ENCODE data around the gene ANKRD13D. TPM values are rescaled to one million over a fixed set of nuclear protein-coding genes. Genes with fewer than 3 reads are reported as not detected.

Gene ANKRD13D
- total RNA-seq, 1 donor from 2014 or later: 69.7 TPM

DNA sequence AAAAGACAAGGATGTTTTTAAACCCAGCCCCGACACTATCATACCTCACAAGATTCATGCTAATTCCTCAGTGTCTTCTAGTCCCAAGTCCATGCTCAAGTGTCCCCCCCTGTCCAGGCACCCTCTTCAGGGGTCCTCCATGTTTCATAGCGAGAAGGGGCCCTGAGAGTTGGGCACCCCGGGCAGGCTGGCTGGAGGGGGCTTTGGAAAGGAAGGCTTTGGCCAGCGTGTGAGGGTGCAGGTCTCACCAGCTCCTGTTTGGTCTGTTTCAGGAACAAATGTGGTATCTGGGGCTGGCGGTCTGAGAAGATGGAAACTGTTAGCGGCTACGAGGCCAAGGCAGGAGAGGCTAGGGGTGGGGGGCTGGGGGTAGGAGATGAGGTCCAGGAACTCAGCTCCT, 9.7 kb downstream of the ANKRD13D start:
- intact Hi-C loops (cut with DNase I): no loop called here
- DNase-seq (ENCODE audit: low spot score) (no peak), ATAC-seq (no peak)

DNA sequence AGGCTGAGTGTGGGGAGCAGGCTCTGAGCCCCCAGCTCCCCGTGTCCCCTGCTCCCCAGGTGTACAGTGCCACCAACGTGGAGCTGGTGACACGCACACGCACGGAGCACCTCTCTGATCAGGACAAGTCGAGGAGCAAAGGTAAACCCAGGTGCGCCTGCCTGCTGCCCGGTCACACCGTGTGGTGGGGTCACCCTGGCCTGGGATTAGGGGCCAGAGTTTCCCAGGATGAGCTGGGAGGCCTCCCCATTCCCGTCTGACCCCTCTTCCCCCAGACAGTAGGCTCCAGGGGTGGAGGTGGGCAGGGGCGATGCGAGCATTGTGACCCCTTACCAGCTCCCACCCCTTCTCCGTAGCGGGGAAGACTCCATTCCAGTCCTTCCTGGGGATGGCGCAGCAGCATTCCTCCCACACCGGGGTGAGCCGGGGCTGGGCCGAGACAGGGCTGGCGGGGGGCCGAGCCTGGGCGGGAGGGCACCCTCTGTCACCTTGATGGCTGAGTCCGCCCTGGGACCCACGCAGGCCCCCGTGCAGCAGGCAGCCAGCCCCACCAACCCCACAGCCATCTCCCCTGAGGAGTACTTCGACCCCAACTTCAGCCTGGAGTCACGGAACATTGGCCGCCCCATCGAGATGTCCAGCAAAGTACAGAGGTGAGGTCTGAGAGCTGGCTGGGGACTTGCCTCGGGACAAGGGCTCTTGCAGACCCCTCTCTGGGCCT, 10.5 kb downstream of the ANKRD13D start:
- no peak for ATAC-seq
- peak; percentile 49 for DNase-seq (ENCODE audit: low spot score)
- intact Hi-C loops (cut with DNase I): no loop called here

DNA sequence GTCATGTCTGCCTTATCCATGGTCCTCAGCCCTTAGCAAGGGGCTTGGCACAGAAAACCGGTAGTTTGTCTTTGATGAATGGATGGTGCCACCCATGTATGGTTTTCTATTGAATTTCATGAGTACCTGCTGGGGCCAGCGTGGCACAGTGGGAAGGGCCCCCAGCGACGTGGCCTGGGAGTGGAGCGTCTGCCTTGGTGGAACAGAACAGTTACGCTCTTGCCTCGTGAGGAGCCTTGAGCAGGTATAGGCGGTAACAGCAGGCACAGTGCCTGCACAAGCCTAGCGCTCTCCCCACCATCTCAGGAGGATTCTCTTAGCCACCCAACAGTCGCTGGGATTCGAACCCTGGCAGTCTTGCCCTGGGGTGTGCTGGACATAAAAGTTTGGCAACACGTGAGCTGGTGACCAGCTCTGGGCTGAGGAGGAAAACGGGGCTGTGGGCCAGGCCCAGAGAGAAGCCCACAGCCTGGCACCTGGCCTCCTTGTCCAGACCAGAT, 11.2 kb downstream of the ANKRD13D start:
- DNase-seq (ENCODE audit: low spot score): peak; percentile 45
- intact Hi-C loops (cut with DNase I): no loop called here
- ATAC-seq: no peak

DNA sequence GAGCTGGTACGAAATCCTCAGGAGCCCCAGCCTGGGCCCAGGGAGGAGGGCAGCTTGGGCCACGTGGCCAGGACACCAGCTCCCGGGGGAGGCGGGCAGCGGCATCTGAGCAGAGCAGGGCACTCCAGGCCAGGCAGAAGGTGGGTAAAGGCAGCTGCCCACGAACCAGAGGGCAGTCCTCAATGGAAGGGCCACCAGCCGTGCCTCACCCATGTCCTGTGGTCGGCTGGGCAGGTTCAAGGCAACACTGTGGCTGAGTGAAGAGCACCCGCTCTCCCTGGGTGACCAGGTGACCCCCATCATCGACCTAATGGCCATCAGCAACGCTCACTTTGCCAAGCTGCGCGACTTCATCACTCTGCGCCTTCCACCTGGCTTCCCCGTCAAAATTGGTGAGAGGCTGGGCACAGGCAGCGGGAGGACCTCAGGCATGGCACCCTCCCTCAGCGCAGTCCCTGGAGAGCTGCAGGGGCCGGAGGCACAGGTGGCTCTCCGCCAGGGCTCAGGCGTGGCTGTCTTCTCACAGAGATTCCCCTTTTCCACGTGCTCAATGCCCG, 11.7 kb downstream of the ANKRD13D start:
- intact Hi-C loops (cut with DNase I): no loop called here
- ATAC-seq (no peak), DNase-seq (ENCODE audit: low spot score) (peak; percentile 52)

DNA sequence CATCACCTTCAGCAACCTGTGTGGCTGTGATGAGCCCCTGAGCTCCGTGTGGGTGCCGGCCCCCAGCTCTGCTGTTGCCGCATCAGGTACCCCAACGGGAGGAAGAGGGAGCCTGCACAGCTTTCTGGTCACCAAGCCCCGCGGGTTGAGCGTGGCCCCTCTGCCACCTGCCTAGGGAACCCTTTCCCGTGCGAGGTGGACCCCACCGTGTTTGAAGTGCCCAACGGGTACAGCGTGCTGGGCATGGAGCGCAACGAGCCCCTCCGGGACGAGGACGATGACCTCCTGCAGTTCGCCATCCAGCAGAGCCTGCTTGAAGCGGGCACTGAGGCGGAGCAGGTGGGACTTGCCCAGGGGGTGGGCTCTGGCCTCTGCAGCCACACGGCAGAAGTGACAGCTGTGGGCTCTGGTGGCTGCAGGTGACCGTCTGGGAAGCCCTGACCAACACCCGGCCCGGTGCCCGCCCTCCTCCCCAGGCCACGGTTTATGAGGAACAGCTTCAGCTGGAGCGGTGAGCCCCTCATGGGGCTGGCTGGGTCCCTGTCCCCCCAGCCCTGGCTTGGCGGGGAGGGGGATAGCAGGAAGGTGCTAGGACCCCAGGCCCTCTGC, 12.3 kb downstream of the ANKRD13D start:
- intact Hi-C loops (cut with DNase I): no loop called here
- peak; percentile 56 for DNase-seq (ENCODE audit: low spot score)

DNA sequence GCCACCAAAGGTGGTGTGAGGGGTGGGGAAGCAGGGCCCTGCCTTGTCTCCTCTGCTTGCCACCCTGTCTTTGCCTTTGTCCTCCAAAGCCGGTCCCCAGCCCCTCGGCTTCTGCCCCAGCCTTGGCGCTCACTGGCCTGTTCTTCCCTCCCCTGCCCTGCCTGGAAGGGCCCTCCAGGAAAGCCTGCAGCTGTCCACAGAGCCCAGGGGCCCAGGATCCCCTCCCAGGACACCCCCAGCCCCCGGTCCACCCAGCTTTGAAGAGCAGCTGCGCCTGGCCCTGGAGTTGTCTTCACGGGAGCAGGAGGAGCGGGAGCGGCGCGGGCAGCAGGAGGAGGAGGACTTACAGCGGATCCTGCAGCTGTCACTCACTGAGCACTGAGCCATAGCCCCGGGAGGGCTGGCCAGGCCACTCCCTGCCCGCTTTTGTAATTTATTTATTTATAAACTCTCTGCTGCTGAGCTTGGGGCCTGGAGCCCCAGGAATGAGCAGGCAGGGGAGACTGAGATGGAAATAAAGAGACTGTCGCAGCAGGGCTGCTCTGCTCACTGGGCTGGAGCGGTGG, 12.9 kb downstream of the ANKRD13D start:
- ATAC-seq: peak; percentile 55
- DNase-seq (ENCODE audit: low spot score): peak; percentile 61
- intact Hi-C loops (cut with DNase I): no loop called here

More for the DNA sequence above, 12.3 kb downstream of the ANKRD13D start:
- ATAC-seq: no peak

DNA sequence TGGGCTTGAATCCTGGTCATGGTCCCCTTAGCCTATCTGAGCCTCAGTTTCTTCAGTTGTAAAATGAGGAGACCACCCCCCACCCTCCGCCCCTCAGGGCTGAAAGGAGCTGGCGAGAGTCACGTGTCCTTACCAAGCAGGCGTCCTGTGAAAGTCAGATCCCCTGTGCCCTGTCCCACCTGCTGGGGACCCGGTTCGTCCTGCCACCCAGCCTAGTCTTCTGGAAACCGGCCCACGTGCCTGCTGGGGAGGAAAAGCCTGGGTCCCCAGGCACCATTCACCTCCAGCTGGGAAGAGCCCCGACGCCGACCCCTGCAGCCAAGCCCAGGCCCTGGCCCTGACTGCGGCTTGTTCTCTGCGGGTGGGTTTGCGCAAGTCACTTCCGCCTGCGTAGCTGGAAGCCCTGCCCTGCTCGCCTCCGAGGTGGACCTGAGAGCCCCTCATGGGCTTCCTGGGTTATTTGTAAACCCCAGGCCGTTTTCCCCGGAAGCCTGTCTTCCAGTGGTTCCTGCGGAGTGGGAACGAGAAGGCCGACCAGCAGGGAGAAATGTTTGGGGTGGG, 13.5 kb downstream of the ANKRD13D start:
- intact Hi-C loops (cut with DNase I): no loop called here
- peak; percentile 46 for ATAC-seq
- peak; percentile 67 for DNase-seq (ENCODE audit: low spot score)

DNA sequence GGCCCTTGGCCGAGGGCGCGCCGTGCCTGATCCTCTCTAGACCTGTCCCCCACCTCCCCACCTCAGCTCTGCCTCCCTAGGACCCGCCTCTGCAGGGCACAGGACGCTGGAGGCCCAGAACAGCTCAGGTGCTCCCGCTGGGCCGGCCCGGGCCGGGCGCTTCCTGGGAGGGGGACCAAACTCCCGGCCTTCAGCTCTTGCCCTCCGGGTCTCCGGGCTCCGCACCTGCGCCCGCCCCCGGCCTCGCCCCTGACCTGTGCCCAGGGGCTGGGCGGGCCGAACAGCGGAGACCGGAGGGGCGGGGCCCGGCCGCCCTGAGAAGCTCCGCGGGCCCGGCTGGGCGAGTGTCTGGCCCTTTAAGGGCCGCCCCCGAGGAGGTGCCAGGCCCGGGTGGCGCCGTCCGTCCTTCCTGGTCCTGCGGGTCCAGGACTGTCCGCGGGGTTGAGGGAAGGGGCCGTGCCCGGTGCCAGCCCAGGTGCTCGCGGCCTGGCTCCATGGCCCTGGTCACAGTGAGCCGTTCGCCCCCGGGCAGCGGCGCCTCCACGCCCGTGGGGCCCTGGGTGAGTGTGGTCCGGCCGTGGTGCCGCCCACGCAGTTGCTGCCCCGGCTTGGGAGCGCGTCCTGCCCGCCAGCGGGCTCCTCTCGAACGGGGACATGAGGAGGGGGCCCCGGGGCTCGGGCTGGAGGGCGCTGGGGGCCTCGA, 14.2 kb downstream of the ANKRD13D start, which contains the start of gene SSH3:
SSH3 (plus strand) TSS at position 399 of the 703 bp plus-strand sequence; CDS start at position 495, 96 bp downstream.
- intact Hi-C loops (cut with DNase I): no loop called here
- DNase-seq (ENCODE audit: low spot score) (peak; percentile 84), ATAC-seq (peak; percentile 83)

DNA sequence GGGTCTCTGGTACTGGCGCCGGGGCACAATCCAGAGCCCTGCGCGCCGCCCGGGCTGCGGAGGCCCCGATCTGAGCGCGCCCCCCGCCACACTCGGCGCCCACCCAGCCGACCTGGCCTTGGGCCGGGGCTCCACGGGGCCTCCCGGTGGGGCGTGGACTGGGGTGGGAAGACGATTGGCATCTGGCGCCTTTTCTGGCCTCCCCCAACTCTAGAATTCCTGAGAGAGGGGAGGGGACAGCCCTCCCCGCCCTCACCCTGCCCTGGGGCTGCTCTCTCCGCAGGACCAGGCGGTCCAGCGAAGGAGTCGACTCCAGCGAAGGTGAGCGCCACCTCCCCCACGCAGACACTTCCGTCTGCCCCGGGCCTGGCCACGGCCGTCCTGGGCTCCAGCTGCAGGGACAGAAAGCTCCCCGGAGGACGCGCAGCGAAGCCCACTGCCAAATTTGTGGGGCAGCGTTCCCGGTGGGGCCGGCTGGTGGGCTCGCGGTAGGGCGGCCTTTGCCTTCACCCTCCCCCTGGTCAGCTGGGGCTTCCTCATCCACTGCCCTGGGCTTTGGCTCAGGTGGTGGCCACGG, 14.8 kb downstream of the ANKRD13D start:
- ATAC-seq: peak; percentile 11
- intact Hi-C loops (cut with DNase I): no loop called here
- DNase-seq (ENCODE audit: low spot score): peak; percentile 65

DNA sequence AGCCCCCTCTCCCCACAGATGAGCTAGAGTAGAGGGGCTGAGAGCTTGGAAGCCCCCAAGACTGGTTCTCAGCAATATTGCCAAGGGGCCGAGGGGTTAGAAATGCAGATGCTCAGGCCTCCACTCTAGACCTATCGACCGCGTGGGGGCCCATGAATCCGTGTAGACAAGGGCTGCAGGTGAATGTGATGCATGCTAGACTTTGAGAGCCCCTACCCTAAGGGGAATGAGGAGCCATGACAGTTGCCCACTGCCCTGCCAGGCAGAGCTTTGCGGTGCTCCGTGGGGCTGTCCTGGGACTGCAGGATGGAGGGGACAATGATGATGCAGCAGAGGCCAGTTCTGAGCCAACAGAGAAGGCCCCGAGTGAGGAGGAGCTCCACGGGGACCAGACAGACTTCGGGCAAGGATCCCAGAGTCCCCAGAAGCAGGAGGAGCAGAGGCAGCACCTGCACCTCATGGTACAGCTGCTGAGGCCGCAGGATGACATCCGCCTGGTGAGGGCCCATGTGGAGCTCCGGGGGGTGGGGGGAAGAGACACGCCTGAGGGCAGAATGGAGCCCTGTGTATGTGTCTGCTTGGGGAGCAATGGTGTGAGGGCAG, 15.5 kb downstream of the ANKRD13D start:
- peak; percentile 56 for DNase-seq (ENCODE audit: low spot score)
- intact Hi-C loops (cut with DNase I): no loop called here

DNA sequence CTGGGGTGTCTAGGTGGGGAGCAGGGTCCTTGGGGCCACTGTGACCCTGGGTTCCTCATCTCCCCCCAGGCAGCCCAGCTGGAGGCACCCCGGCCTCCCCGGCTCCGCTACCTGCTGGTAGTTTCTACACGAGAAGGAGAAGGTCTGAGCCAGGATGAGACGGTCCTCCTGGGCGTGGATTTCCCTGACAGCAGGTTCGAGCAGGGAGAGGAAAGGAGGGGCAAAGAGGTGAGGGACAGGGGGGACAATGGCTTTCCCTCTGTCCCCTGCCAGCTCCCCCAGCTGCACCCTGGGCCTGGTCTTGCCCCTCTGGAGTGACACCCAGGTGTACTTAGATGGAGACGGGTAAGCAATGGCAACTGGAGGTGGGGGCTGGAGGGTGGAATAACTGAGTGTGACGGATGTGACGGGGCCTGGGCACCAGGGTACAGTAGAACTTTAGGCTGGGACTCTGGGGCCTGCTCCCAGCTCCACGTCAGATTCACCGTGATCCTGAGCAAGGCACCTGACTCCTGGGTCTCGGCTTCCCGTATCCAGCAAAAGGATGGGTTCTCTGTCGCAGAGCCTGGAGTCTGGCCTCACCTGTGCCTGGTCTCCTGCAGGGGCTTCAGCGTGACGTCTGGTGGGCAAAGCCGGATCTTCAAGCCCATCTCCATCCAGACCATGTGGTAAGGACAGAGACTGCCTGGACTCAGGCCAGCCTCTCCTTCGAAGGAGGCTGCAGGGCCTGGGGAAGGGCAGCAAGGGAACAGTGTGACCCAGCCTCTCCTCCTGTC, 17.9 kb downstream of the ANKRD13D start:
- ATAC-seq (no peak), DNase-seq (ENCODE audit: low spot score) (peak; percentile 46)
- intact Hi-C loops (cut with DNase I): no loop called here

More for the DNA sequence above, 15.5 kb downstream of the ANKRD13D start:
- no peak for ATAC-seq

DNA sequence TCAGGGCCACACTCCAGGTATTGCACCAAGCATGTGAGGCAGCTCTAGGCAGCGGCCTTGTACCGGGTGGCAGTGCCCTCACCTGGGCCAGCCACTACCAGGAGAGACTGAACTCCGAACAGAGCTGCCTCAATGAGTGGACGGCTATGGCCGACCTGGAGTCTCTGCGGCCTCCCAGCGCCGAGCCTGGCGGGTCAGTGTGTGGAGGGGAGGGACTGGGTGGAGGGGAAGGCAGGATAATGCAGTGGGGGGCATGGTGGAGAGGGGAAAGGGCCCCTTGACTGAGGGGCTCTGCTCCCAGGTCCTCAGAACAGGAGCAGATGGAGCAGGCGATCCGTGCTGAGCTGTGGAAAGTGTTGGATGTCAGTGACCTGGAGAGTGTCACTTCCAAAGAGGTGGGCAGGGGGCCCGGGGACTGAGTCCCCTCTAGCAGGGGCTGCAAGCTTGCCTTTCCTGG, 18.5 kb downstream of the ANKRD13D start:
- DNase-seq (ENCODE audit: low spot score) (peak; percentile 53), ATAC-seq (no peak)
- intact Hi-C loops (cut with DNase I): no loop called here

DNA sequence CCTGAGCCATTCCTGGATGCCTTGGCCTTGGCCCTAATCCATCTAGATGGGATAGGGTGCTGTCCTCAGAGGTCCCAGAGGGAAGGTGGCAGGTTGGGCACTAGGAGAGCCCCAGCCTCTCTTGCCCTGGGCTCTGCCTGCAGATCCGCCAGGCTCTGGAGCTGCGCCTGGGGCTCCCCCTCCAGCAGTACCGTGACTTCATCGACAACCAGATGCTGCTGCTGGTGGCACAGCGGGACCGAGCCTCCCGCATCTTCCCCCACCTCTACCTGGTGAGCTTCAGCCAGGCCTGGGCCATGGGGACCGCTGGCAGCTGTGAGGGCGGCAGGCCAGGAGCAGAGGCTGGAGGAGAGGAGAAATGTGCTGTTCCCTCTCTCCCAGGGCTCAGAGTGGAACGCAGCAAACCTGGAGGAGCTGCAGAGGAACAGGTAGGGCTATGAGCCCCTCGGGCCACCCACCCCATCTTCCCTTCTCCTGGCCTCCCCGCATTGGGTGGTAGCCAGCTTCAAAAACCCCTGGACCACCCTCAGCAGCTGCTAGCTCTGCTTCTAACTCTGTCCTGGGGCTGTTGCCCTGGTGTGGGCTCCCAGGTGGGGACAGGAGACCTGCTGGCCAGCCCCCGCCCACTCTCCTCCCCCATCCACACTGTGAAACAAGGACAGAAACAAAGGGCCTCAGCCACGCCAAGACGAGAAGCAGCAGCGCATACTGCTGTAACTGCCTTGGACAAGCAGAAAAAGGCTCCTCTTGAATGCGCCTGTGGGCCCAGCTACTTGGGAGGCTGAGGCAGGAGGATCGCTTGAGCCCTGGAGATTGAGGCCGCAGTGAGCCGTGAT, 19.1 kb downstream of the ANKRD13D start:
- DNase-seq (ENCODE audit: low spot score): peak; percentile 44
- intact Hi-C loops (cut with DNase I): no loop called here
- ATAC-seq: no peak

DNA sequence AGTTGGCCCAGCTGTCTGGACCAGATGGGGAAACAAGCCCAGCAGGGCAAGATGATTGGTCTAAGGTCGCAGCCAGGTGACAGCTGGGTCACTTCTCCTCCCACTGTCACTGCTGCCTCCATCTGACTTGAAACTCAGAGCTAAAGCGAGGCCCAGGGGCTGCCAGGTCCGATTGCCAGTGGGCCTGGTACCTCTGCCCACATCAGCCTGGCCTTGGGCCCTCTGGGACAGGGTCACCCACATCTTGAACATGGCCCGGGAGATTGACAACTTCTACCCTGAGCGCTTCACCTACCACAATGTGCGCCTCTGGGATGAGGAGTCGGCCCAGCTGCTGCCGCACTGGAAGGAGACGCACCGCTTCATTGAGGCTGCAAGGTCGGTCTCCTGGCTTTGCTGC, 20.1 kb downstream of the ANKRD13D start:
- intact Hi-C loops (cut with DNase I): no loop called here
- DNase-seq (ENCODE audit: low spot score): peak; percentile 45
- ATAC-seq: no peak

DNA sequence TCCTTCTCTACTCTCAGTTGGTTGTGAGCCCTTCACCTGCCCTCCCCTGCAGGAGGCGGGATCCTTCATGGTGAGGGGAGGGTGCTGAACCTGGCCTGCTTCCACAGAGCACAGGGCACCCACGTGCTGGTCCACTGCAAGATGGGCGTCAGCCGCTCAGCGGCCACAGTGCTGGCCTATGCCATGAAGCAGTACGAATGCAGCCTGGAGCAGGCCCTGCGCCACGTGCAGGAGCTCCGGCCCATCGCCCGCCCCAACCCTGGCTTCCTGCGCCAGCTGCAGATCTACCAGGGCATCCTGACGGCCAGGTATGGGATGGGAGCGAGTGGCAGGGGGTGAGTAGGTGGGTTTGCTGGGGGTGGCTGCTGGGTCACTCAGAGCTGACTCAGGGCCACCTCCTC, 20.6 kb downstream of the ANKRD13D start:
- intact Hi-C loops (cut with DNase I): no loop called here

DNA sequence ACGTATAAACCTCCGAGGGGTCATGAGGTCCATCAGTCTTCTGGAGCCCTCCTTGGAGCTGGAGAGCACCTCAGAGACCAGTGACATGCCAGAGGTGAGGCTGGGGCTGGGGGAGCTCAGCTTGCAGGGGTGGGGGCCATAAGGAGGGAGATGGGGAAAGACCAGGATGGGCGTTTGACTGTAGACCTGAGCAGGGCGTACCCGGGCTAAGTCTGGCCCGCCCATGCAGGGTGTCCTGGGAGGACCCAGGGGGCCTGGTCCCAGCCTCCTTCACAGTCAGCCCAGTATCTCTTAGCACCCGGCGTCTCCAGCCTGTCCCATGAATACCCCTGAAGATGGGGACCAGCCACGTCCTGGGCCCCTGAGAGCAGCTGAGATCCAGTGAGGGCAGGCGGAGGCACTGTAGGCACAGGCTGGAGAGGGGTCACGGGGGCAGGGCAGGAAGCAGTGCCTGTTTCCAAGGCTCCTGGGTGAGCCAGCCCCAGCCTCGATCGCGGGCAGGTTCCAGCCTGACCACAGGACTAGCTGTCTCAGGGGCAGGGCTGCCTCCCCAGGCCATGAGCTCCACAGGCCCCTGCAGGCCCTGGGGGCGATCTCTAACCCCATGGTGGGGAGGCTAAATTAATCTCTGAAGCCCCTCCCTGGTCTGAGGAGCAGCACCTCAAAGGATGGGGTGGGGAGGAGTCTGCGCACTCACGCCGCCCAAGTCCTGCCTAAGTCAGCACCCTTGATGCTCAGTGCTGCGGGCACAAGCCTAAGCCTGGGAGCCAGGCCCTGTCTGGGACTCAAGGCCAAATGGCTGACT, 21.3 kb downstream of the ANKRD13D start:
- intact Hi-C loops (cut with DNase I): no loop called here
- peak; percentile 53 for DNase-seq (ENCODE audit: low spot score)
- ATAC-seq: no peak

More for the DNA sequence above, 20.6 kb downstream of the ANKRD13D start:
- peak; percentile 54 for DNase-seq (ENCODE audit: low spot score)
- no peak for ATAC-seq

Measured in sciatic nerve (tissue), 2 donors.